ENCODE measurements around the gene SMCO4.
A peak's percentile ranks its signal among the peaks of the same experiment; 100 is the strongest.

Gene SMCO4

DNA sequence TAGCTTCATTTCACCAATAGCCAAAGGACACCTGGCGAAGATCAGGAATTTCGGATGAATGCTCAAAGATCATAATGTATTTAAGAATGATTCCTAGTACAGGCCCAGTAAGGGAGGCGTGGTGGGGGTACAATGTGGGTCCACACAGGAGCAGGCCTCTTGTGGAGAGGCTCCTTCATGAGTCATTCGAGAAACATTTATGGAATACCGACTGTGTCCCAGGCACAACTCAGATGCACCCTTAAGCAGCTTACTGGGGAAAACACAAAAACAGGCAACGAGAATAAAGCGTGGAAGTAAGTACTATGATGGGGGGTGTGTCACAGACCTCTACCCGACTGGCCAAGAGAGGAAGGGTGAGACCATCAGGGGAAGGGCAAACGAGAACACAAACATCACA is 44.5 kb downstream of the SMCO4 start:
- DNase-seq: no peak

DNA sequence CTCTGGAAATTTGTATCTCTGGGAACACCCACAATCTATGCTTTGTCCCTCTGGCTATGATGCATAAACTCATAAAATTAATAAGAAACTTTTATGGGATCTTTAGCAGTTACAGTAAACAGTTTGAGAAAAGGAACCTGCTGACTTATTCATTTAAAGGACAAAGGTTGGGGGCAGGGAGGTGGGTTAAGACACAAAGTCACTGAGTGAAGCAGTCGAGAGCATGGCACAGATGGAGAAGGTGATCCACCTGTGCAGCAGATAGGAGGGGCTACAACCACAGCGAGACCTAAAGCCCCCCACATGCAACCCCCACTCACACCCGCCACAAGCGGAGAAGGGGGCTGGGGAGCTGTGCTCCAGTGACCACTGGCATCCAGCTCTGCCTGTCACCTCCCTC is 45.0 kb downstream of the SMCO4 start:
- no peak for DNase-seq

DNA sequence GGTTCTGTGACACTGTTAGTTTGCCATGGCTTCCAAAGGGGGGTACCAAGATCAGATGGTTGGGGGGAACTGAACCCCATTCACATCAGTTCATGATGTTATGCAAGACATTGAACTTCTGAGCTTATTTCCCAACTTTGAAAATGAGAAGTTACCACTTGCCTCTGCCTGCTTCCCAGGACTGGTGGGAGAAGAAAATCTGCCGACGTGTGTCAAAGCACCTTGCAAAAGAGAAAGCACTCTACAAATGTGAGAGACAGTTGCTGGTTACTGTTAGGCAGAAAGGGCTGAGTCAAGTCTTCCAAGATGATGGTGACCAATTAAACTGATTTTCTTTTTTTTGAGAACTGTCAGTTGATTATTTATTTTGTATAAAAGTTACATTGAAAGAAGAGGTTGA is 45.6 kb downstream of the SMCO4 start:
- peak; percentile 83 for DNase-seq

GRCh38 chr11:93494357-93494756 is 48.8 kb downstream of the SMCO4 start:
- DNase-seq: no peak

GRCh38 chr11:93493252-93493897 is 49.8 kb downstream of the SMCO4 start:
- no peak for DNase-seq

DNA sequence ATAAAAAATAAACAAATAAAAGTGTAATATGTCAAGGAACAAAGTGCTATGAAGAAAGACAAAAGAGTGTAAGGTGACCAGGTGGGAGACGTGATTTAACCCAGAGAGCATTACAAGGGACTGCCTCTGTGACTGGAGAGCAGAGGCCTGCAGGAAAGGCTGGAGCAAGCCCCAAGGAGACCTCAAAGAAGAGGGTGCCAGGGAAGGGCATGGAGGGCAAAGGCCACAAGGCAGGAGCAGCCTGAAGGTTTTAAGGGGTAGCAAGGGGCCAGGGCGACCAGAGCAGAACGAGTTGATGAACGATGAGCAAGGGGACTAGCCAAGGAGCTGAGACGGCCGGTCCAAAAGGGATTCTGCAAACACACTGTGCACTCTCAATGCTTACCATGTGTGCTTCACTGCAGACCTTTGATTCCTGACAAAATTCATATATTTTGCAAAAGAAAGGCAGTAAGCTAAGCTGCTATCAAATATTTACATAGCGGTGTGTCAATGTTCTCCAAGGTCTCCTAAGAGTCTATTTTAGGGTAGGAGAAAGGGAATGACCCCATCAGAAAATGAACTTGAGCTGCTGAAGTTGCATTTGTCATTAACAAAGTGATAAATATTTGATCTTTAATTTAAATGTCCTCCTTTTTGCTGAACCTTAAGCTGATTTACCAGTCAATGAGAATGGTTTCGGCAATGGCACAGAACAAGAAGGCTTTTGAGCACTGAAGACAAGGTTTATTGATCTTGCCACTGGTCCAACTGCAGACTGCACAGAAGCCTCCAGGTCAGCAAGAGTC is 50.5 kb downstream of the SMCO4 start:
- DNase-seq: no peak

GRCh38 chr11:93491973-93492372 is 51.2 kb downstream of the SMCO4 start:
- DNase-seq: no peak

- no peak for DNase-seq
Measured at GRCh38 chr11:93490996-93491618, 52.1 kb downstream of the SMCO4 start.

- no peak for DNase-seq
Measured at GRCh38 chr11:93489841-93490240, 53.4 kb downstream of the SMCO4 start.

- DNase-seq: no peak
Measured at GRCh38 chr11:93487032-93487483, 56.1 kb downstream of the SMCO4 start.

DNA sequence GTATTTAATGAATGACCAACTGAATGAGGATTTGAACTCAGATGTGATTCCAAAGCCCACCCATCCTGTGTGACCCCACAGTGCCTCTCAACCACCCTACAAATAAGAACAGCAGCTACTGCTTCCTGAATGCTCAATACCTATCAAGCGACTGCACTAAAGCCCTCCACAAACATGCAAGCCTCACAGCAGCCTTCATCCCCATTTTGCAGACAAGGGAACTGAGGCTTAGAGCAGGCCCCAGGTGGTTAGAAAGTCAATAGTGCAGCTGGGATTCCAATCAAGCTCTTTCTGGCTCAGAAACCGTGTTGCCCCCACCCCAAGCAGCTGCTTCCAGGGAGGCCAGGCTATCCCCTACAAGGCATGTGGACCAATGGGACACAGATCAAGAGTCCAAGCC is 57.2 kb downstream of the SMCO4 start:
- no peak for DNase-seq

GRCh38 chr11:93484716-93485115 is 58.5 kb downstream of the SMCO4 start:
- no peak for DNase-seq

DNA sequence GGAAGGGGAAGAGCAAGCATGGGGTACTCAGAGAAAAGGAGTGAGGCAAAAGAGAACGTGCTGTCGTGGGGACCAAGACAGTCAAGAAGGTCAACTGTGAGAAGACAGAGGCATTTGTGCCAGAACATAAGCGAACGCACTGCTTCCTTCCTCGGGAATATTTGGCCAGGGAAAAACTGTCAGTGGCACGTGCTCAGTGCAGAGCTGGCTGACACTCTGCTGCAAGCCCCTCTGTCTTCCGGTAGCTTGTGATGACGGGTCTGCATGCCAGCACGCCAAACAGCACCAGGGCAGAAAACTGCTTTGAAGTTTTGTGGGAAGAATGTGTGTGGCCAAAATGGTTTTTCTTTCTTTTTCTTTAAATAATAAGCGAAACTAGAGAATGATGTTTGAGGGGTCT is 60.6 kb downstream of the SMCO4 start:
- DNase-seq: no peak

DNA sequence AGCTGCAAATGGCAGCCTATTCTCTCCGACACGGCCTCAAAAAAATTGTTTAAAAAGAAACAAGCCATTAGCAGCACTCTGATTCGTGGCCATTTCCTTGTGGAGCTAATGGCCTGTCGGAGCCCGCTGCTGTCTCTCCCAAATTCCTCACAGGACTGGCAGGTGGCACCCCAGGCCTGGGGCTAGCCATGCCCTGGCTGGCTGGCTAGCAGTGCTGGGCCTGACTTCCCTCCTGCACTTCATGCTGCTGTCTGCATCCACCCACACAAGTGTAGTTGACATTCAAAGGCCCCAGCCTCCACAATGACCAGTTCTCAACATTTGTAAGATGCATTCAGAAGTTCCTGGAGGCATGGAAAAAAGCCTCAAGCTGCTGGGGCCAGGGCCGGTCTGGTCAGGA is 61.5 kb downstream of the SMCO4 start:
- peak; percentile 53 for DNase-seq

DNA sequence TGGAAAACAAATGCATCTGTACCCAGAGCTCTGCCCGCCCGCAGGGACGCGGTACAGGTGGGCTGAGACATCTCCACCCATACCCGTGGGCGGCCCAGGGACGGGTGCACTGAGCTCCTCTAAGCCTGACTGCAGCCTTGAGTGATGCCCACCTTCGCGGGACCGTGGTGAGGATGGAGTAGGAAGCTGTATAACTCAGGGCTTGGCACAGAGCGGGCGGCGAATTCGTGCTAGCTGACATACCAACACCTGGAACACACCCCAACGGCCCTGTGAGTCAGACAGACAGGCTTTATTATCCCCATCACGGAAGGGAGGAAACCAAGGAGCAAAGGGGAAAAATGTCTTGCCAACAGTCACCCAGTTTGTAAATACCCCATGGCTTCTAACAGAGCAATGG is 61.9 kb downstream of the SMCO4 start:
- no peak for DNase-seq

- DNase-seq: no peak
Measured at GRCh38 chr11:93480756-93481155, 62.4 kb downstream of the SMCO4 start.

DNA sequence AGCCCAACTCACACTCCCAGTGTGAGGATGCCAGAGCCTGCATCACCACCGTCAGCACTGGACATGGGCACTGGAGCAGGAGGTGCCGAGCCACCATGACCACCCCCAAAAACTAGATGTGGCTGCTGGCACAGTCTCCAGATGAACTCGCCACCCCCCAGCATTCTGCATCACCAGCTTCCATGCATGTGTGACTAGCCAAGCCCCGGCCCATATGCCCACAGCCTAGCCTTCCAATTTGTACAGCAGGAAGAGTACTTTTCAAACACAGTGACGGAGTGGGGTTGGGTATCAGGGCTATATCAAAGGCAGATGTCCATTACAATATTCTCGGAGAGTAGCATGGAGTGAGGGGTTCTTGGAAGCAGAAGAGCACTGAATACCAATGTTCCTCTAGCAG is 62.9 kb downstream of the SMCO4 start:
- DNase-seq: no peak

- no peak for DNase-seq
Measured at GRCh38 chr11:93478841-93479240, 64.3 kb downstream of the SMCO4 start.

GRCh38 chr11:93477684-93478234 is 65.4 kb downstream of the SMCO4 start:
- no peak for DNase-seq

DNA sequence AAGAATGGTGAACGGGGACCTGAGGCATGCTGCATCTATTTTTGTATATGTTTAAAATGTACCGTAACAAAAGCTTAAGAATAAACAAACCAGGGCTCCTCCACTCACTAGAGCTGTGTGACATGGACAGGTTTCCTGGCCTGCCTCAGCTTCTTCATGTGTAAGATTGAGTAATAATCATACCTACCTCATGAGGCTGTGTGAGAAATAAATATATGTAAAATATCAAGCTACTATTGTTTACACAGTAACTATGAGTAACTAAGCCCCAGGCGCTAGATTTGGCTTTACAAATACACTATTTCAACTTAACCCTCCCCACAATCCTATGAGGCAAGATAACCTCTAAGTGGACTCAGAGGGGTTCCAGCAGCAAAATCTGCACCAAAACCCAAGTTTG is 66.4 kb downstream of the SMCO4 start:
- no peak for DNase-seq

GRCh38 chr11:93474123-93474522 is 69.1 kb downstream of the SMCO4 start:
- DNase-seq: no peak

DNA sequence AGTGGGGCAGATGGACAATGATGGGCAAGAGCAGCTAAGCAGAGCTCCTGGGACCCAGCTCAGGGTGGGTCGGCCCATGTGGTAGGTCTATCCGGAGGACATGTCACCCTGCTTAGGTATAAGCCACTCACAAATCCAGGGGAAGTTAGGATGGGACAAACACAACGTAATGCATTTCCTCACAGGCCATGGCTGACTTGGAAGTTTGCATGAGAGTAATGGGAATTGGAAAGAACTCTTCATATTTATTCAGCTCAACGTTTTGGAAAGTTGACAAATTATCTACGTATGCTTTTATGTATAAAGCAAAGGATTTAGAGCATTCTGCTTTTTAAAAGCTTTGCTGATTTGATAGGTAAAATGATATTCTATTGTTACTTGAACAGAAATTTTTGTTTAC is 74.9 kb downstream of the SMCO4 start:
- no peak for DNase-seq

DNA sequence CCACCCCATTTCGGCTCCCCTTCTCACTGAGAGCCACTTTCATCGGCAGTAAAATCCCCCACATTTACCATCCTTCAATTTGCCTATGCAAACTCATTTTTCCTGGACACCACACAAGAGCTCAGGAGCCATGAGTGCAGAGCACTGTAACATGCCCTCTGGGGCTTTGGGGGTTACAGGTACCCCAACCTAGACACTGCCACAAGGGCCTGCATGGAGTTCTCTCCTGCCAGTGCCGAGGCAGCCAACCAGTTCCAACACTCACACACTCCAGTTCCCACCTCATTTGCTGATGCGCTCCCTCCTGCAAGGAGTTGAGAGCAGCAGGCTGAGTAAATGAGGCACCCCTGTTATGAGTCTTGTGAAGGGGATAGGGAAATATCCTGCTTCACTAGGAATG is 76.1 kb downstream of the SMCO4 start:
- DNase-seq: no peak

Data from inflammatory macrophage treated with lipopolysaccharide for 4 hours (primary cell).